H4 (cell line): ENCODE results near the gene DBN1. TPM values are rescaled to one million over a fixed set of nuclear protein-coding genes. Genes with fewer than 3 reads are reported as not detected.
A peak's percentile ranks its signal among the peaks of the same experiment; 100 is the strongest.

ENCODE experiments used
- DNase-seq: peaks from one replicate; pipeline ENCODE4 v3.0.0-alpha.2; 2015; ENCODE audit warnings: low spot score
- total RNA-seq: library from RNA; depleted of rRNA; stranded (reverse); fragments of >200 nt; shearing (Covaris generic); gene quantifications from 2 replicates; pipeline ENCODE4 v1.2.3, GENCODE V29; 2014

The DBN1 gene
- total RNA-seq, 1 experiment from 2014 or later = 140 TPM

DNA sequence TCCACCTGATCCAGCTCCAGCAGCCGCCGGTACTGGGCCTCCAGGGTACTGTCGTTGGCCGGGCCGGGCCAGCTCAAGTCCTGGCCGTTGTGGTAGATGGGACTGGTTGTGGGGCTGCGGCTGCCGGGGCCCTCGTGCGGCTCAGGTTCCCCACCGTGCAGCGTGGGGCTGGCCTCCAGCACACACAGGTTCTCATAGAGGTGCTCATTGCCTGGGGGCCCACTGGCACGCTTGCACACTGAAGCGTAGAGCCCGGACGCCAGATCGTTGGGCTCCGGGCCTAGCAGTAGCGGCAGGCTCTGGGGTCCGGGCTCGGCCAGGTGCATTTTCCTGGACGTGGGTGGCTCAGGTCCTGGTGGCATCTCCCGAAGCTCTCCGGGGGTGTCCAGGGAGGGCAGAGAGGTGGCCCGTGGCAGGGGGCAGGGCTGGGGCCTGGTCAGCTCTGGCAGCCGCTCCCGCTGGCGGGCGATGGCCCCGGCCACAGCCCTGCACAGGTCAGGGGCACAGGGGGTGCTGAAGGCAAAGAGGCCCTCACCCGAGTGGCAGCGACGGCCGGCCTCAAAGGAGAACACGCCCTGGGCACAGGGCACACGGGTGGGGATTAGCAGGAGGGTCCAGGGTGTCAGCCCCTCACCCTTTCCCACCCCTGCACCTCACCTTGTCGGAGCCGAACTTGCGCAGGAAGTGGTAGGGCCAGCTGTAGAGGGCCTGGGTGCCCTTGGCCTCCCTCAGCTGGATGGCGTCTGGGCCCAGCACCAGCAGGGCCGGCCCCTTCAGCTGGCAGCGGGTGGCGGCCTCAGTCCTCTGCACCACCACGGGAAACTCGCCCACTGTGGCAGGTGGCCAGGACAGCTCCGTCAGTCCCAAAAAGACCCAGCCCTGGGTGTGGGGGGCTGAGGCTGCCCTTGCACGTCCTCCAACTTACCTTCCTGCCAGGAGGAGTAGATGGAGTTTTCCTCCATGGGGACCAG is 30.9 kb upstream of the DBN1 start:
- no peak for DNase-seq

DNA sequence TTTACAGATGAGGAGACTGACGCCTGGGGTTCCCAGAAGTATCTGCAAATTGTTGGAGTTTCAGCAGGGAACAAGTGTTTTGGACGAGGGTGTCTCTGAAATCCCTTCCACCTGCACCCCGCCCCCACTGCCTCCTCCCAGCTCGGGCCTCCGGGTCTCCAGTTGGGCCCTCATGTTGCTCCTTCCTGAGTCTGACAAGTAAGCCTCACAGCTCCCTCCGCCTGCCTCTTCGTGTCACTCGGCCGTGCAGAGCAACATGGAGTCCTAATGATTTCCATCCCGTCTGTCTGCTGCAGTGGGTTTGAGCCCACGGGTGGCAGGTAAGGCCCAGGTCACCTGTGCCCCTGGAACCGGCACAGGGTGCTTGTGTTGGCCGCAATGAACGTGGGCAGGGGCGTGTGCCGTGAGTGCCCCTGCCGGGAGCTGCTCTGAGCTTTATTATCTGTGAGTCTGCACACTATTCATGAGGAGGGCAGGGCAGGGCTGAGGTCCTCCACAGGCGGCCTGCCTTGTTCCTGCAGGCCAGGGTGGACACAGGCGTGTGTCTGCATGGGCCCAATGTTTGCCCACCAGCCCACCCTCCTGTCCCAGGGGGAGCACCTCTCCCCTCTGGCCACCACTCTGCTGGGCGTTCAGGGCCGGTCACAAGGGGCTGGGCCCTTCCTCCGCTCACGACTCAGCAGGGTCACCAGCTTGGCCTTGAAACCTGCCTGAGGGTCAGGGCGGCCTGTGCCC is 30.1 kb upstream of the DBN1 start:
- DNase-seq = no peak

DNA sequence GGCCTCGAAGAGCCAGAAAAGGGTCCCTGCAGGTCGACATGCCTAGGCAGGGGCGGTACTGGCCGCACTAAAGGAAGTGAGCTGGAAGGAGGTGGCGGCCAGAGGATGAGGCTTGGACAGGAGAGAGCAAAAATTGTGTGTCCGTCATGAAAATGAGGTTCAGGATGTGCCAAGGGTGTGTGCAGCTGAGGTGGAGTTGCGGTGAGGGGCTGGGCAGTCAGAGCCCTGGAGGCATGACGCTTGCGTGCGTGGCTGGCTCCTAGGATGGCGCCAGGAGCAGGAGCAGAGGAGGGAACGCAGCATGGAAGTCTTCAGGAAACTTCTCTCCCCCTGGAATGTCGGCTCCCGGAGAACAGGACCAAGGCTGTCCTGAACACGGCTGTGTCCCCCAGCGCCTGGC is 29.5 kb upstream of the DBN1 start:
- no peak for DNase-seq

DNA sequence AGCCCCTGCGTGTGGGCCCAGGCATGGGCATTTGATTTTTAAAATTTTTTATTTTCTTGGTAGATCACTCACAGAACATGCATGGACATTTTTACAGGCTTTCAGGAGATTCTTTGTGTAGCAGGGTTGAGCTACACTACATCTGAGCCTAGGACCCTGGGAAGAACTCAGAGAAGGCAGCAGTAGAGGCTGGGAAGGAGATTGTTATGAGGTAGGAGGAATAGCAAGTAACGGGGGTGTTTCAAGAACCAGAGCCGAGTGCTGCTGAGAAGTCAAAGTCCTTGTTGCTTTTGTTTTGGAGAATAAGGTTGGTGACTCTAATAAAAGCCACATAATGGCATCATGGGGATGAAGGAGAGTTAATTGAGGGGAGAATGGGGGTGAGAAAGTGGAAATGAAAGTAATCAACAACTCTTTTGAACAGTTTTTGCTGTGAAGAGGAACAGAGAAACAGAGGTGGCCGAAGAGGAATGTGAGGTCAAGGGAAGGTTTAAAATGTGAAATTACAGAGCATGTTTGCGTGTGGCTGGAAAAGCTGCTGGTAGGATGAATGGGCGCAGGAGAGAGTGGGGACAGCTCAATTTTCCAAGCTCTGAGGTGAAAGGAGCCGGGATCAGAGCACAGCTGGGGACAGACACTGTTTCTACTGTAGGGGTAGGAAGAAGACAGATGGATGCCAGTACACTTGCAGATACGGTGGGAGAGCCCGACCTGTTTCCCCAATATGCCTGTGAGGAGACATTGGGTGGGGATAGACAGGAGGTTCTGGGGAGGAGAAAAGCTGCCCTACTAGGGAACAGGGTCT is 28.6 kb upstream of the DBN1 start:
- no peak for DNase-seq

DNA sequence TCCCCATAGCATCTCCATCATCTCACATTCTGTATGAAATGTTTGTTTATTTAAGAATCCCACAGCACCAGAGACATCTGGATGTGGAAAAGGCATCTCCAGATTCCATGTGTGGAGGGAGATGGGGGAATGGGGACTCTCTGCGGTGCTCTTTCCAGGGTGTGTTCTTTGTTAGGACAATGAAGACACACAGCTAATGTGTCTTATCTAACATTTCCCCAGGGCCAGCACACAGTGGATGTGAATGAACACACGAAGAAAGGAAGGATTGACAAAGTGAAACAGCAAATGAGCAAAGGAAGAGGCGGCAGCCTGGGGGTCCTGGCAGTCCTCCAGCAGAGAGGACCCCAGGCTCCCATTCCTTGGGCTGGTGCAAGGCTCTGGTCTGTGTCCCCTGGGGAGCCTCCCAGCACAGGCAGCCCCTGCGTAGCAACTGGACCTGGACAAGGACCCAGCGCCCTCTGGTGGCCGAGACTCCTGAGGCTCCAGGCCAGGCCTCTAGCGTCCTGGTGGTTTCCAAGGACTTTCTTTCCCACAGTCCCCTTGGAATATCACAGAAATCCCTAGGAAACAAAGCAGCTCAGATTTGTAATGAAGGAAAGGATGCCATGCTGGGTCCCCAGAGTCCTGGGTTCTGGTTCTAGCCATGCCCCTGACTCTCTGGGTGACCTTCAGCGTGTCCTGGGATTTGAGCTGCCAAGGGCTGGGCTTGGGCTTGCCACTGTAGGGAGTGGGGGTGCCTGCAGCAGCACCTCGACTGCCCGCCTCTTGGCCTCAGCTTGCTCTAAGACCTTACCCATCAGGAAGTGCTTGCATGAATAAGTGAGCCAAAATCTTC is 27.5 kb upstream of the DBN1 start:
- DNase-seq = peak; percentile 85

DNA sequence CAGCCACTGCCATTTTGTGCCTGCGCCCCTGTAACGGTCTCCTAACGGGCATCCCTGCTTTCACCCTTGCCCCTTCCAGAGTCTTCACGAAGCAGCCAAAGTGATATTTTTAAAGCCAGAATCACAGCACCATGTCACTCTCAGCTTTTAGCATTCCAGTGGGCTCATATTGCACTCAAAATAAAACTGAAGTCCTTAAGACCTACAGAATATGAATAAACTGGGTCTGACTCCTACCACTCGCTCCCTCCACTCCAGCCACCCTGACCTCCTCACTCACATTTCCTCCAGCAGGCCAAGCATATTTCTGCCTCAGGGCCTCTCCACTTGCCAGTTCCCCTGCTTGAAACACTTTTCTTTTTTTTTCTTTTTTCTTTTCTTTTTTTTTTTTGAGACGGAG is 26.4 kb upstream of the DBN1 start:
- DNase-seq = no peak

DNA sequence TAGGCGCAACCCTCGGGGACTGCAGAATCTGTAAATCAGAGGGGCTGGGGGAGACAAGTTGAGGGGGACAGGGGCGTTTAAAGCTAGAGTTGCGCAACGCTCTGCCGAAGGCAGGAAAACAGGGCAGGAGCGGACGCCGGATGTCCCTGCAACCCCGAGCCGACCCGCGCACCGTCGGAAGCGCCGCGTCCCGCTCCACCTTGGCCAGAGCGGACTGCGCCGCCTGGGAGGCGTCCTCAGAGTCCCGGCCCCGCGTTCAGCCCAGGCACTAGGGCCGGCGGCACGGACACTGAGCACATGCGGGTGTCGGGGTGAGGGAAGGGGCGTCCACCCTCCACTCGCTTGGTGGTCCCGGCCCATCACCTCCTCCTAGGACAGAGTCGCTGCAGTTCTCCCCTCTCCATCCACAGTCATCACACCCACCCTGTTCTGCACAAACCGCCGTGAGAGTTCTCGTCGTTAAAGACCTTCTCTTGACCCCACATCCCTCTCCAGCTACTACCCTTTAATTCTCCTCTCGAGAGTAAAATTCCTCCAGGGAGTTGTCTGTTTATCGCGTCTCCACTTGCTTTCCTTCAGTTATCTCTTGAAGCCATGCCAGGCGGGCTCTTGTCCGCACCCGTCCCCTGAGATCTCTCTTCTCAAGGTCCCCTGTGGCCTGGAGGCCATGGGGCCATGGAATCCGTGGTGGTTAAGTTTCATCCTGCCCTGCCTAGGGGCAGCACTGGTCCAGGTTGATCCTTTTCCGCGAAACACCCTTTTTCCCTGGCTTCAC is 24.8 kb upstream of the DBN1 start:
- no peak for DNase-seq

DNA sequence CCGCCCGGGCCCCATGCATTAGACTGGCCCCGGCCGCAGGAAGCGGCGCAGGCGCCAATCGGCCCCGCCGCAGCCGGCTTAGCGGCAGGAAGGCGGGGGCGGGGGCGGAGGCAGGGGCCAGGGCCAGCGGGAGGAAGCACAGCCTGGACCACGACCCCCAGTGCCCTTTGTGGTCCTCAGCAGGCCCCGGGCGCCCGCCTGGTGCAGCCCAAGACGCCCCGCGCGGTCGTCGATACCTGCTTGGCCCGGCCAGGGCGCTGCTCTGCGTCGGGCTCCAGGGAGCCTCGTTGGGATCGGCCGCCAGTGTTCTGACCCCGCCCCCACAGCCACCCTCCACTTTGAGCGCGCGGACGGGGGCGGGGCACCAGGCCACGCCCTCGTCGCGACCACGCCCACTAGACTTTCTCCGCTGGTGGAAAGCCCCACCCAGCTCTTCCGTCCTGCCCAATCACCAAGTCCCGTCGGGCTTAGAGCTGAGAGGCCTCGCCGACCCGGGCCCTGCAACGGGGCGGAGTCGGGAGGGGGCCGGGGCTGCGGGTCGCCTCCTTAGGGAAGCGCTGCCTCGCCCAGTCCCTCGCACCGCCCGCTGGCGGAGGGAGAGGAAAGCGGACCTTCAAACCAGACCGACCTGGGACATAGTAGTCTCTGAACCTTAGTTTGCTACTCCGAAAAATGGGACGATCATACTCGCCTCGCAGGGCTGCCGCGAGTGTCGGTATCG is 24.0 kb upstream of the DBN1 start, which contains the start of gene PDLIM7:
Gene PDLIM7 (minus strand): TSS at position 313 of the 721 bp plus-strand sequence. CDS start 1,092 bp downstream, outside the sequence.
- peak; percentile 97 for DNase-seq

DNA sequence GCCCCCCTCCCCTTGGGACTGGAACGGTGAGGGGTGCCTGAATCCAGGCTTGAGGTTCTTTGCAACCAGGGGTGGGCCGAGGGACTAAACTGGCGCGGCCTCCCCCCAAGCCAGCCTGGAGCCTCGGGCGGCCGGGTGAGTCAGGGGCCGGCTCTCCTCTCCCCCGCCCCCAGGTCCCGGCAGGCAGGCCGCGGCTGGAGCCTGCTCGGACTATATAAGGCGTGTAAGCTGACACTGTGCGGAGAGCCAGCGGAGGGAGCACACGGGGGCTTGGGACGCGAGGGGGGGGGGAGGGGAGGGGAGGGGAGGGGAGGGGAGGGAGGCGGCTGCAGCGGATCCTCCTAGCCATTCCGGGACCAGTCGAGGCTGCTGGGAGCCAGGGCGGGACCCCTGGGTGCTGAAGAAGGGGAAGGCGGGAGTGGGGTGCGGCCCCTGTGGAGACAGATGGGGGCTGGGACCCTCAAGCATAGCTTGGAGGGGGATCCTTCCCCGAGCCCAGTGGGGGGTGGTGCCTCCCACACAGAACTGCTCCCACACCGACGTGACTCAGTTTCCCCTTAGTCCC is 23.4 kb upstream of the DBN1 start:
- peak; percentile 96 for DNase-seq

DNA sequence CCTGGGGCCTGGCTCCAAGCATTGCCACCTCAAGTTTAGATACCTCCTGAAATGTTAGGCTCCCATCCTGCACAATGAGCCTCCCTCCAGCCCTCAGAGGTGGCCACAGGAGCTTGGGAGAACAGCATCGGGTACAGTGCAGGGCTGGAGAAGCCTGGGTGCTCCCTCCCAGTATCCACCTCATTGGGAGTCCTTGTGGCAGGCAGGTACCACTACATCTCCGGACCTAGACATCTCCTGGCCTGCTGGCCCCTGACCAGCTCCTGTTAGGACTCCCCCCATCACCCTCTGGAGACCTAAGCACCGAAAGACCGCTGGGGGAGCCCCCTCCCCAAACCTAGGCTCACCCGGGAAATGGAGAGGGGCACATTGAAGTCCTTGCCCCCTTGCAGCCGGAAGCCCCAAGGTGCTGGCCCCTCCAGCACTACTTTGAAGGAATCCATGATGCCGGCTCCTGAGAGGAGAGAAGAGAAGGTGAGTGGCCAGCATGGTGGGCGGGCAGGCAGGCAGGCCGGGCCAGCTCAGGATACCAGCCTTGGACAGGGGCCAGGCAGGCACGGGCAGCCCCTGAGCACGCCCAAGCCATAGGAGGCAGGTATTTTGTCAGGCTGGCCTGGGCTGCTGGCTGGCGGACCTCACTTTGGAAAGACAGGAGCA is 22.8 kb upstream of the DBN1 start:
- peak; percentile 85 for DNase-seq

DNA sequence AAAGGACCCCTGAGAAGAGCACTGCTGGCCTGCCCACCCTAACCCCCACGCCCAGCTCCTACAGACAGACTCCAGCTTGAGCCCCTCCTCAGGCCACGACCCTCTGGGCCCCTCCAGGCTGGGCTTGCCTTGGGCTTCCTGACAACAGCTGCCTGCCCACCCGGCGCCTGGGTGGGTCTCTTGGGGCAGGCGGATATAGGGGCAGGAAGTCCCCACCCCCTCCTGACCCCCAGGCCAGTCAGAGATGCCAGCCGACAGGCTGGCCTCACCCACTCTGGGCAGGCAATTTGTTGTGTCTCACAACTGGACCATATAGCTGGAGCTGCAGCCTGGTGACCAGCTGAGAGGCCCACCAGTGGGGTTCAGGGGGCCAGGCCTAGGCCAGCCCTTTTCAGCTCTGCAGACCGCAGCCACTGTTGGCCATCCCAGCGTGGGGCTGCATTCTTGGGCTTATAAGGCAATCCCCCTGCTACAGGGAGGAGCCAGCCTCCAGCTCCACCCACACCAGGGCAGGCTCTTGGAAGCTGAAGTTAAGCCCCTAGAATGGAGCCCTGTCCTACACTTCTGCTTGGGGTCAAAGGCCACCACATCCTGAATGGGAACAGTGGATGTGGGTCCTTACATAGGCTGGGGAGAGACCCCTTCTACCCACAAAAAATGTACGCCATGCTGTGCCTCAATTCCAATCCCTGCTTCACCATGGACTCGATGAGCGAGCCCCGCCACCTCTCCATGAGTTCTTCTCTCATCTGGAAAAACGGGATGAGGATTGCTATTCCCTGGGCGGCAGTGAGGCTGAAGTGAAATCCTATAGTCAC is 22.0 kb upstream of the DBN1 start:
- peak; percentile 93 for DNase-seq

DNA sequence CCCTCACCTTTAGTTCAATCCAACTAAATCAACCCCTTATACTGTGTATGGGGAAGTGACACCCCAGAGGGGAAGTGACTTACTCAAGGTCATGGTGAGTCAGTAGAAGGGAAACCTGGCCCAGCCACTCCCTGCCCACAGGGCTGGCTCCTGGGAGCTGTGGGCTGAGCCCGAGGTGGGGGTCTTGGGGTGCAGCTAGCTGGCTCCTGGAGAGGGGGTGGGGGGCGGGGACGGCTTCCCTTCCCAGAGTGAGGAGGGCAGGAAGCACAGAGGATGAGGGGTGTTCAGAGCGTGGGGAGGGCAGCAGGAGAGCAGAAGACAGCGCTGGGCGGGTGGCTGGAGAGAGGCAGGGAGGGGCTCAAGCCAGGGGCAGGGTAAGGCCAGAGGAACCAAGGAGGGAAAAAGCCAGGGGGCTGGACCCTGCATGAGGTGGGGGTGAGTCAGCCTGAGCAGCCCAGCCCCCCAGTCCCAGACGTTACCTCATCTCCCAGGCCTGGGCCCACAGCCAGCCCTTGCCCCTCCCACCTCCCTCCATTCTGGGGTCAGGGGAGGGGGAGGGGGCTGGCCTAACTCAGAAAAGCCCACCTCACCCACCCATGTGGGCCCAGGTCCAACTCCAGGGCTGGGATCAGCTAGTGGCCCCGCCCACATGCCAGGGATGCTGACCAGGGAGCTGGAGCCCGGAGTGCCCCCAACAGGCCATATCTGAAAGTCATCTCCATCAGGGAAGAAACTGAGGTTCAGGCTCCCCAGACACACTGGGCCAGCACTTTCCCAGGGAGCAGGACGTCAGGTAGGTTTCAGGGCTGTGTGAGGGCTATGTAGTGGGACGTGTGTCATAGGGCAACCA is 21.1 kb upstream of the DBN1 start:
- peak; percentile 93 for DNase-seq

DNA sequence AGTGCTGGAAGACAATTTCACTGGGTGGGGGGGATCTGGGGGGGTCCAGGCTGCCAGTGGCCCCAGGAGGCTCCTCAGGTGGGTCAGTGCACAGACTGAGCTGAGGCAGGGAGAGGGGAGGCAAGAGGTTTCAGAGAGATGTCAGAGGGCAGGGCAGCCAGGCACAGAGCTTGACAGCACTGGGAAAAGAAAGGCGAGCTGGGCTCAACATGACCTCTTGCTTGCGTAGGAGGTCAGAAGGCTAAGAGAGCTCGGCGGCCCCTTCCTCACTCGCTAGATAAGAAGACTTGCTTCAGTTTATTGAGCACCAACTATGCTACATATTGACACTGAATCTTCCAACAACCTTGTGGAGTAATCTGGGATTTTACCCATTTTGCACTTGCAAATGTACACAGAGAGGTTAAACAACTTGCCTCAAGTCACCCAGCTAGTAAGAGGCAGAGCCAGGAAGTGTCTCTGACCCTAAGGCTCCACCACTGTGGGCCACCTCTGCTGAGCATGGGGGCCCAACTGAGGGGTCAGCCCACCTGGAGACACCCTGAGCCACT is 20.4 kb upstream of the DBN1 start:
- no peak for DNase-seq

DNA sequence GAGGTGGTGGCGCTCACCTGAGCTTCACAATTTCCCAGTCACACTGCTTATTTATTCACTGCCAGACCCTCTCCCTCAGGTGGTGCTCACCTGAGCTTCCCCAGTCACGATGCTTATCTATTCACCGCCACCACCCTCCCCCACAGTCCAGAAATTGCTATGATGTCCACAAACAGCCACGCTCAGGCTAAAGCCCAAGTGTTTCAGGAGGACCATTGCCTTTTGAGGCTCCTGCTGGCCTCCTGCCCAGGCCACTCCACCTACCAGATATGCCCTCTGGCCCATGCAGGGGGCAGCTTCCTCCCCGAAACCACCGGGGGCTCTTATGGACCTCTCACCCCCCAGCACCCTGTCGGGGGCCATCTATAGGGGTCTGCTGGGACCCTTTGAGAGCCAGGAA is 19.4 kb upstream of the DBN1 start:
- no peak for DNase-seq

DNA sequence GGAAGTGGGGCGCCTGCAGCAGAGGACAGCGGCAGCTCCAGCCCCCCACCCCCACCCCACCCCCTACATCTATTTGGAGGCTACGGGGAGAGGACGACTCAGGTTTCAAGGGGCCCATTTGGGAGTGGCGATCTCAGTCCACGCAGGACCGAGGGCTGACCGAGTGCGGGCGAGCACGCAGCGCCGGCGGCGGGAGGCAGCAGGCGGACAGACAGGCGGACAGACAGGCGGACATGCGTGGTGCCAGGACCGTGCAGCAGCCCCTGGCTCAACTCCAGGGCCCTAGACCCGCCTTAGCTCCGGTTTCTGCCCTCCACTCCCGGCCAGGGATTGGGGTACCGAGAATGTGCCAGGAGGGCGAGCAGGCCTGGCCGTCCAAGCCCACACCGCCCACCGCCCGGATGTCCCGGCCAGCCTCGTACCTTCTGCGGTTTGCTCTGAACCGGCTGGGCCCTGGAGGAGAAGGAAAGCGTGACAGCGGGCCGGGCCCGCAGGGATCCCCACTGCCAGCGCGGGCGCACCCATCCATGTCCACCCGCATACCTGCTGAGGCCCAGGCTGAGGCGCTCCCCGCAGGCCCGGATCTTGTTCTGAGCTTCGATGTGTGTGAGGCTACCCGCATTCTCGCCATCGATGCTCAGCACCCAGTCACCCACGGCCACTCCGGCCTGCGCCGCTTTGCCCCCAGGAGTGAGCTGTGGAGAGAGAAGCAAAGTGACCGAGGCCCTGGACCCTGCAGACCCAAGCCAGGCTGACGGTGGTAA is 18.7 kb upstream of the DBN1 start:
- DNase-seq = no peak
